SK-N-SH treated with all-trans-retinoic acid at 6 μM for 48 hours (cell line): ENCODE measurements around the gene CYP4F12.

Experiments used
- RARB ChIP-seq: fragments of 250-450 bp; sonication (Bioruptor Pico); IDR thresholded peaks from 2 replicates; pipeline ENCODE4 v1.8.0; 2021; ENCODE audit warnings: mild to moderate bottlenecking, moderate library complexity
- ZNF8 ChIP-seq: fragments of 450-650 bp; formaldehyde crosslinking; IDR thresholded peaks from 2 replicates; pipeline ENCODE4 v1.5.0; 2020; ENCODE audit warnings: mild to moderate bottlenecking, moderate library complexity

GRCh38 chr19:15666883-15667282, 6.0 kb upstream of the CYP4F12 start:
- TF ChIP-seq ZNF8 (CRISPR knock-in tag) (no peak), RARB (no peak)
